GM23338 (cell line): ENCODE data around the gene PTPRA. TPM values are rescaled to one million over a fixed set of nuclear protein-coding genes. Genes with fewer than 3 reads are reported as not detected.

Experiments used
- ATAC-seq: fragments of 200-7000 bp; cut with Tn5 transposase; 3 replicates; pipeline ENCODE4 v1.9.1; 2020
- DNase-seq: peaks from one replicate; pipeline ENCODE4 v3.0.0-alpha.2; 2015; ENCODE audit warnings: low spot score
- H2AFZ ChIP-seq: fragments of 200-600 bp; sonication (generic); 2 replicates; pipeline ENCODE4 v1.8.0; 2016; ENCODE audit warnings: antibody characterized with exemption, mild to moderate bottlenecking, moderate library complexity
- H3F3A ChIP-seq: fragments of 200-600 bp; sonication (generic); replicated peaks from 2 replicates; pipeline ENCODE4 v1.8.0; 2017; ENCODE audit warnings: antibody characterized with exemption, mixed run types, low read depth
- H3K27ac ChIP-seq: fragments of 200-600 bp; sonication (generic); 2 replicates; pipeline ENCODE4 v1.6.1; 2016; ENCODE audit warnings: low read depth
- H3K27me3 ChIP-seq: fragments of 200-600 bp; sonication (generic); 2 replicates; pipeline ENCODE4 v1.8.0; 2016; ENCODE audit warnings: mild to moderate bottlenecking, mixed run types, moderate library complexity; ENCODE audit not compliant: insufficient read depth
- H3K36me3 ChIP-seq: fragments of 200-600 bp; sonication (generic); 2 replicates; pipeline ENCODE4 v1.8.0; 2016; ENCODE audit warnings: mild to moderate bottlenecking; ENCODE audit not compliant: insufficient read depth
- H3K4me1 ChIP-seq: fragments of 200-600 bp; sonication (generic); 2 replicates; pipeline ENCODE4 v1.8.0; 2016; ENCODE audit warnings: mild to moderate bottlenecking, moderate library complexity; ENCODE audit not compliant: insufficient read depth
- H3K4me2 ChIP-seq: fragments of 200-600 bp; sonication (generic); 2 replicates; pipeline ENCODE4 v1.7.1; 2017; ENCODE audit warnings: mixed run types
- H3K4me3 ChIP-seq: fragments of 200-600 bp; sonication (generic); 2 replicates; pipeline ENCODE4 v1.6.1; 2016; ENCODE audit warnings: mixed run types
- H3K79me2 ChIP-seq: fragments of 200-600 bp; sonication (generic); replicated peaks from 2 replicates; pipeline ENCODE4 v1.8.0; 2017; ENCODE audit warnings: mild to moderate bottlenecking; ENCODE audit not compliant: insufficient read depth
- H3K9me2 ChIP-seq: fragments of 200-600 bp; sonication (generic); 2 replicates; pipeline ENCODE4 v1.8.0; 2017; ENCODE audit not compliant: insufficient read depth
- H4K20me1 ChIP-seq: fragments of 200-600 bp; sonication (generic); replicated peaks from 2 replicates; pipeline ENCODE4 v1.8.0; 2017; ENCODE audit warnings: mild to moderate bottlenecking; ENCODE audit not compliant: insufficient read depth
- H3K27ac Mint-ChIP-seq: 2 replicates; pipeline ENCODE4 v1.8.0; 2020; ENCODE audit warnings: inconsistent platforms, mild to moderate bottlenecking, moderate library complexity, mixed read lengths
- H3K27me3 Mint-ChIP-seq: 3 replicates; pipeline ENCODE4 v1.8.0; 2022; ENCODE audit warnings: low read depth, mild to moderate bottlenecking, moderate library complexity, mixed read lengths, inconsistent platforms; ENCODE audit not compliant: insufficient read depth, poor library complexity
- H3K36me3 Mint-ChIP-seq: 3 replicates; pipeline ENCODE4 v1.8.0; 2021; ENCODE audit warnings: low read depth, mild to moderate bottlenecking, inconsistent platforms, moderate library complexity, mixed read lengths
- H3K4me1 Mint-ChIP-seq: 3 replicates; pipeline ENCODE4 v1.8.0; 2020; ENCODE audit warnings: mild to moderate bottlenecking, inconsistent platforms, mixed read lengths
- H3K4me3 Mint-ChIP-seq: 3 replicates; pipeline ENCODE4 v1.8.0; 2021; ENCODE audit warnings: moderate library complexity, mild to moderate bottlenecking, inconsistent platforms, mixed read lengths
- H3K9me3 Mint-ChIP-seq: 3 replicates; pipeline ENCODE4 v1.8.0; 2020; ENCODE audit warnings: moderate library complexity, mild to moderate bottlenecking, inconsistent platforms, mixed read lengths
- CREB1 ChIP-seq: fragments of 250-450 bp; sonication (Bioruptor Pico); IDR thresholded peaks from 2 replicates; pipeline ENCODE4 v1.5.0; 2020; ENCODE audit warnings: low read depth, mild to moderate bottlenecking, moderate library complexity
- EZH2 ChIP-seq: fragments of 200-600 bp; sonication (generic); IDR thresholded peaks from one replicate; pipeline ENCODE4 v1.8.0; 2017; ENCODE audit warnings: antibody characterized with exemption, mild to moderate bottlenecking, low read depth; ENCODE audit not compliant: unreplicated experiment
- EZH2phosphoT487 ChIP-seq: fragments of 200-600 bp; sonication (generic); IDR thresholded peaks from one replicate; pipeline ENCODE4 v1.8.1; 2018; ENCODE audit warnings: antibody characterized with exemption; ENCODE audit not compliant: unreplicated experiment
- JUNB ChIP-seq: IDR thresholded peaks from one replicate; pipeline ENCODE4 v1.6.1; 2016; ENCODE audit warnings: antibody characterized with exemption; ENCODE audit not compliant: unreplicated experiment
- NANOG ChIP-seq: IDR thresholded peaks from 2 replicates; pipeline ENCODE4 v1.6.1; 2016; ENCODE audit warnings: antibody characterized with exemption, borderline replicate concordance
- POLR2AphosphoS5 ChIP-seq: IDR thresholded peaks from 2 replicates; pipeline ENCODE4 v1.6.1; 2016; ENCODE audit warnings: antibody characterized with exemption, low read depth
- STAT1 ChIP-seq: IDR thresholded peaks from one replicate; pipeline ENCODE4 v1.6.1; 2016; ENCODE audit warnings: antibody characterized with exemption; ENCODE audit not compliant: unreplicated experiment
- ZNF114 ChIP-seq: fragments of 250-450 bp; sonication (Bioruptor Pico); IDR thresholded peaks from 2 replicates; pipeline ENCODE4 v1.5.0; 2020; ENCODE audit warnings: mild to moderate bottlenecking, moderate library complexity
- ZNF331 ChIP-seq: fragments of 250-450 bp; sonication (Bioruptor Pico); IDR thresholded peaks from 2 replicates; pipeline ENCODE4 v1.5.0; 2020; ENCODE audit warnings: low read depth, mild to moderate bottlenecking, moderate library complexity
- polyA plus RNA-seq: library from polyadenylated mRNA; unstranded; fragments of >200 nt; fragmentation: Nextera tagmentation; extraction: Ambion mirVana; gene quantifications from 2 replicates; pipeline ENCODE4 v1.2.1, GENCODE V29; 2016
- total RNA-seq: library from RNA; depleted of rRNA; stranded (reverse); fragments of >200 nt; shearing (Covaris generic); gene quantifications from 2 replicates; pipeline ENCODE4 v1.2.3, GENCODE V29; 2014
- TF ChIP-seq, protein P1 (sequence below): fragments of 250-450 bp; sonication (Bioruptor Pico); IDR thresholded peaks from 2 replicates; pipeline ENCODE4 v1.5.0; 2020; ENCODE audit warnings: mild to moderate bottlenecking, moderate library complexity
- TF ChIP-seq, protein P2 (sequence below): IDR thresholded peaks from one replicate; pipeline ENCODE4 v1.6.1; 2018; ENCODE audit warnings: antibody characterized with exemption; ENCODE audit not compliant: unreplicated experiment
- TF ChIP-seq, protein P3 (sequence below): IDR thresholded peaks from 2 replicates; pipeline ENCODE4 v1.6.1; 2016; ENCODE audit warnings: antibody characterized with exemption
- TF ChIP-seq, protein P4 (sequence below), 2 experiments: fragments of 200-600 bp in 1 of 2; sonication (generic) in 1 of 2; conservative IDR thresholded peaks; 2 replicates each; pipeline versions ENCODE4 v1.5.1 to v1.6.1; 2016 to 2017; ENCODE audit warnings: antibody characterized with exemption in 2 of 2, low read depth in 2 of 2, mild to moderate bottlenecking in 2 of 2, moderate library complexity in 1 of 2

PTPRA gene
- total and polyA plus RNA-seq, 2 experiments from 2014 or later: 37.8 to 39.3 TPM

DNA sequence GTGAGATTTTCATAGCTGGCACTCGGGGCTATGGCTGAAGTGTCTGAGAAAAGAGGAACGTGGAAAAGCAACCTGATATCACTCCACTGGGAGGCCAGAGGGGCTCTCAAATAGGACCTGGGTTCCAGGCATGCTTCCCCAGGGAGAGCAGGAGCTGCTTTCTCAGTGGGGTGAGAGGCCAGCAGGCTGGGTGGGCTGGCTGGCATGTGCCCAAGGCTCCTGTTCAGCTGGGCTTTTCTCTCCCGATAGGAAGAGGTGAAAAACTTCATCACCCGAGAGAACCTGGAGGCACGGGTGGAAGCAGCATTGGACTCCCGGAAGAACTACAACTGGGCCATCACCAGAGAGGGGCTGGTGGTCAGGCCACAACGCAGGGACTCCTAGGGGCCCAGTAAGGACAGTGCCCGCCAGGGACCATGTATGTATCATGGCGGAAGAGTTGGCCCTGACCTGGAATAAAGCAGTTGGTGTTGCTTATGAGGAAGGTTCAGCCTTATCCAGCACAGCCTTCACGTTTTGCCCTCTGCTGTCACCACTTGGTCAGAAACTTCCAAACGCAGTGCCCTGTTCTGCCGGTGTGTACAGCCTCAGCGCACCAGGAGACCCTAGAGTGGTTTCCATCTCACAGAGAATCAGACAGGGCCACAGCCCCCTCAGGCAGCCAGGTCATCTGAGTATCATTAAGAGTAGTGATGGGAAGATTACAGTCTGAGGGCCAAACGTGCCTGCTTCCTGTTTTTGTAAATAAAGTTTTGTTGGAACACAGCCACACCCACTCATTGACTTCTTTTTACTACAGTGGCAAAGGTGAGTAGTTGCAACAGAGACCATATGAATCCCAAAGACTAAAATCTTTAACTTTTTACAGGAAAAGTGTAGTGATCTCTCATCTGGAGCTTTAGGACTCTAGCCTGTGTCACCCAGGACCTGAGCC is 174.5 kb downstream of the PTPRA start:
- H3K9me2 ChIP-seq: peaks cover 4% of the 10 kb centered on the region; the same call in 1 of the 2 replicates
- Mint-ChIP-seq H3K27me3 (peaks cover 13% of the 10 kb centered on the region), H3K9me3 (no peaks in the 10 kb centered on the region), H3K4me1 (peaks cover 11% of the 10 kb centered on the region), H3K36me3 (peaks cover 39% of the 10 kb centered on the region), H3K4me3 (peak overlapping the region; percentile 85), H3K27ac (no peak overlapping the region)
- no peaks in the 10 kb centered on the region for H3K27me3 ChIP-seq
- peaks cover 11% of the 10 kb centered on the region for H3K79me2 ChIP-seq
- TF ChIP-seq POLR2AphosphoS5 (no peak), STAT1 (no peak), ZNF114 (CRISPR knock-in tag) (no peak), ZNF331 (no peak), EZH2 (no peak), JUNB (no peak), CREB1 (CRISPR knock-in tag) (no peak), EZH2phosphoT487 (no peak), NANOG (no peak)
- TF ChIP-seq, protein P1, sequence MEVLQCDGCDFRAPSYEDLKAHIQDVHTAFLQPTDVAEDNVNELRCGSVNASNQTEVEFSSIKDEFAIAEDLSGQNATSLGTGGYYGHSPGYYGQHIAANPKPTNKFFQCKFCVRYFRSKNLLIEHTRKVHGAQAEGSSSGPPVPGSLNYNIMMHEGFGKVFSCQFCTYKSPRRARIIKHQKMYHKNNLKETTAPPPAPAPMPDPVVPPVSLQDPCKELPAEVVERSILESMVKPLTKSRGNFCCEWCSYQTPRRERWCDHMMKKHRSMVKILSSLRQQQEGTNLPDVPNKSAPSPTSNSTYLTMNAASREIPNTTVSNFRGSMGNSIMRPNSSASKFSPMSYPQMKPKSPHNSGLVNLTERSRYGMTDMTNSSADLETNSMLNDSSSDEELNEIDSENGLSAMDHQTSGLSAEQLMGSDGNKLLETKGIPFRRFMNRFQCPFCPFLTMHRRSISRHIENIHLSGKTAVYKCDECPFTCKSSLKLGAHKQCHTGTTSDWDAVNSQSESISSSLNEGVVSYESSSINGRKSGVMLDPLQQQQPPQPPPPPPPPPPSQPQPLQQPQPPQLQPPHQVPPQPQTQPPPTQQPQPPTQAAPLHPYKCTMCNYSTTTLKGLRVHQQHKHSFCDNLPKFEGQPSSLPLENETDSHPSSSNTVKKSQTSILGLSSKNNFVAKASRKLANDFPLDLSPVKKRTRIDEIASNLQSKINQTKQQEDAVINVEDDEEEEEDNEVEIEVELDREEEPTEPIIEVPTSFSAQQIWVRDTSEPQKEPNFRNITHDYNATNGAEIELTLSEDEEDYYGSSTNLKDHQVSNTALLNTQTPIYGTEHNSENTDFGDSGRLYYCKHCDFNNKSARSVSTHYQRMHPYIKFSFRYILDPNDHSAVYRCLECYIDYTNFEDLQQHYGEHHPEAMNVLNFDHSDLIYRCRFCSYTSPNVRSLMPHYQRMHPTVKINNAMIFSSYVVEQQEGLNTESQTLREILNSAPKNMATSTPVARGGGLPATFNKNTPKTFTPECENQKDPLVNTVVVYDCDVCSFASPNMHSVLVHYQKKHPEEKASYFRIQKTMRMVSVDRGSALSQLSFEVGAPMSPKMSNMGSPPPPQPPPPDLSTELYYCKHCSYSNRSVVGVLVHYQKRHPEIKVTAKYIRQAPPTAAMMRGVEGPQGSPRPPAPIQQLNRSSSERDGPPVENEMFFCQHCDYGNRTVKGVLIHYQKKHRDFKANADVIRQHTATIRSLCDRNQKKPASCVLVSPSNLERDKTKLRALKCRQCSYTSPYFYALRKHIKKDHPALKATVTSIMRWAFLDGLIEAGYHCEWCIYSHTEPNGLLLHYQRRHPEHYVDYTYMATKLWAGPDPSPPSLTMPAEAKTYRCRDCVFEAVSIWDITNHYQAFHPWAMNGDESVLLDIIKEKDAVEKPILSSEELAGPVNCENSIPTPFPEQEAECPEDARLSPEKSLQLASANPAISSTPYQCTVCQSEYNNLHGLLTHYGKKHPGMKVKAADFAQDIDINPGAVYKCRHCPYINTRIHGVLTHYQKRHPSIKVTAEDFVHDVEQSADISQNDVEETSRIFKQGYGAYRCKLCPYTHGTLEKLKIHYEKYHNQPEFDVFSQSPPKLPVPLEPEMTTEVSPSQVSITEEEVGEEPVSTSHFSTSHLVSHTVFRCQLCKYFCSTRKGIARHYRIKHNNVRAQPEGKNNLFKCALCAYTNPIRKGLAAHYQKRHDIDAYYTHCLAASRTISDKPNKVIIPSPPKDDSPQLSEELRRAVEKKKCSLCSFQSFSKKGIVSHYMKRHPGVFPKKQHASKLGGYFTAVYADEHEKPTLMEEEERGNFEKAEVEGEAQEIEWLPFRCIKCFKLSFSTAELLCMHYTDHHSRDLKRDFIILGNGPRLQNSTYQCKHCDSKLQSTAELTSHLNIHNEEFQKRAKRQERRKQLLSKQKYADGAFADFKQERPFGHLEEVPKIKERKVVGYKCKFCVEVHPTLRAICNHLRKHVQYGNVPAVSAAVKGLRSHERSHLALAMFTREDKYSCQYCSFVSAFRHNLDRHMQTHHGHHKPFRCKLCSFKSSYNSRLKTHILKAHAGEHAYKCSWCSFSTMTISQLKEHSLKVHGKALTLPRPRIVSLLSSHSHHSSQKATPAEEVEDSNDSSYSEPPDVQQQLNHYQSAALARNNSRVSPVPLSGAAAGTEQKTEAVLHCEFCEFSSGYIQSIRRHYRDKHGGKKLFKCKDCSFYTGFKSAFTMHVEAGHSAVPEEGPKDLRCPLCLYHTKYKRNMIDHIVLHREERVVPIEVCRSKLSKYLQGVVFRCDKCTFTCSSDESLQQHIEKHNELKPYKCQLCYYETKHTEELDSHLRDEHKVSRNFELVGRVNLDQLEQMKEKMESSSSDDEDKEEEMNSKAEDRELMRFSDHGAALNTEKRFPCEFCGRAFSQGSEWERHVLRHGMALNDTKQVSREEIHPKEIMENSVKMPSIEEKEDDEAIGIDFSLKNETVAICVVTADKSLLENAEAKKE (CRISPR knock-in tag): no peak
- TF ChIP-seq, protein P2, sequence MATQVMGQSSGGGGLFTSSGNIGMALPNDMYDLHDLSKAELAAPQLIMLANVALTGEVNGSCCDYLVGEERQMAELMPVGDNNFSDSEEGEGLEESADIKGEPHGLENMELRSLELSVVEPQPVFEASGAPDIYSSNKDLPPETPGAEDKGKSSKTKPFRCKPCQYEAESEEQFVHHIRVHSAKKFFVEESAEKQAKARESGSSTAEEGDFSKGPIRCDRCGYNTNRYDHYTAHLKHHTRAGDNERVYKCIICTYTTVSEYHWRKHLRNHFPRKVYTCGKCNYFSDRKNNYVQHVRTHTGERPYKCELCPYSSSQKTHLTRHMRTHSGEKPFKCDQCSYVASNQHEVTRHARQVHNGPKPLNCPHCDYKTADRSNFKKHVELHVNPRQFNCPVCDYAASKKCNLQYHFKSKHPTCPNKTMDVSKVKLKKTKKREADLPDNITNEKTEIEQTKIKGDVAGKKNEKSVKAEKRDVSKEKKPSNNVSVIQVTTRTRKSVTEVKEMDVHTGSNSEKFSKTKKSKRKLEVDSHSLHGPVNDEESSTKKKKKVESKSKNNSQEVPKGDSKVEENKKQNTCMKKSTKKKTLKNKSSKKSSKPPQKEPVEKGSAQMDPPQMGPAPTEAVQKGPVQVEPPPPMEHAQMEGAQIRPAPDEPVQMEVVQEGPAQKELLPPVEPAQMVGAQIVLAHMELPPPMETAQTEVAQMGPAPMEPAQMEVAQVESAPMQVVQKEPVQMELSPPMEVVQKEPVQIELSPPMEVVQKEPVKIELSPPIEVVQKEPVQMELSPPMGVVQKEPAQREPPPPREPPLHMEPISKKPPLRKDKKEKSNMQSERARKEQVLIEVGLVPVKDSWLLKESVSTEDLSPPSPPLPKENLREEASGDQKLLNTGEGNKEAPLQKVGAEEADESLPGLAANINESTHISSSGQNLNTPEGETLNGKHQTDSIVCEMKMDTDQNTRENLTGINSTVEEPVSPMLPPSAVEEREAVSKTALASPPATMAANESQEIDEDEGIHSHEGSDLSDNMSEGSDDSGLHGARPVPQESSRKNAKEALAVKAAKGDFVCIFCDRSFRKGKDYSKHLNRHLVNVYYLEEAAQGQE: no peak
- TF ChIP-seq, protein P3, sequence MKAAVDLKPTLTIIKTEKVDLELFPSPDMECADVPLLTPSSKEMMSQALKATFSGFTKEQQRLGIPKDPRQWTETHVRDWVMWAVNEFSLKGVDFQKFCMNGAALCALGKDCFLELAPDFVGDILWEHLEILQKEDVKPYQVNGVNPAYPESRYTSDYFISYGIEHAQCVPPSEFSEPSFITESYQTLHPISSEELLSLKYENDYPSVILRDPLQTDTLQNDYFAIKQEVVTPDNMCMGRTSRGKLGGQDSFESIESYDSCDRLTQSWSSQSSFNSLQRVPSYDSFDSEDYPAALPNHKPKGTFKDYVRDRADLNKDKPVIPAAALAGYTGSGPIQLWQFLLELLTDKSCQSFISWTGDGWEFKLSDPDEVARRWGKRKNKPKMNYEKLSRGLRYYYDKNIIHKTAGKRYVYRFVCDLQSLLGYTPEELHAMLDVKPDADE: no peak
- TF ChIP-seq, protein P4, sequence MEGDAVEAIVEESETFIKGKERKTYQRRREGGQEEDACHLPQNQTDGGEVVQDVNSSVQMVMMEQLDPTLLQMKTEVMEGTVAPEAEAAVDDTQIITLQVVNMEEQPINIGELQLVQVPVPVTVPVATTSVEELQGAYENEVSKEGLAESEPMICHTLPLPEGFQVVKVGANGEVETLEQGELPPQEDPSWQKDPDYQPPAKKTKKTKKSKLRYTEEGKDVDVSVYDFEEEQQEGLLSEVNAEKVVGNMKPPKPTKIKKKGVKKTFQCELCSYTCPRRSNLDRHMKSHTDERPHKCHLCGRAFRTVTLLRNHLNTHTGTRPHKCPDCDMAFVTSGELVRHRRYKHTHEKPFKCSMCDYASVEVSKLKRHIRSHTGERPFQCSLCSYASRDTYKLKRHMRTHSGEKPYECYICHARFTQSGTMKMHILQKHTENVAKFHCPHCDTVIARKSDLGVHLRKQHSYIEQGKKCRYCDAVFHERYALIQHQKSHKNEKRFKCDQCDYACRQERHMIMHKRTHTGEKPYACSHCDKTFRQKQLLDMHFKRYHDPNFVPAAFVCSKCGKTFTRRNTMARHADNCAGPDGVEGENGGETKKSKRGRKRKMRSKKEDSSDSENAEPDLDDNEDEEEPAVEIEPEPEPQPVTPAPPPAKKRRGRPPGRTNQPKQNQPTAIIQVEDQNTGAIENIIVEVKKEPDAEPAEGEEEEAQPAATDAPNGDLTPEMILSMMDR (conservative IDR thresholded peaks at IDR 0.05; ENCODE audit: low read depth in 2 of 2): no peak
- H3F3A ChIP-seq: peaks cover 11% of the 10 kb centered on the region; the same call in 1 of the 2 replicates
- H3K36me3 ChIP-seq: peaks cover 18% of the 10 kb centered on the region; the same call in 1 of the 2 replicates
- H2AFZ ChIP-seq: no peak overlapping the region
- peaks cover 10% of the 10 kb centered on the region for H3K4me1 ChIP-seq
- peak overlapping the region; percentile 94 for H3K4me3 ChIP-seq
- peaks cover 10% of the 10 kb centered on the region for H4K20me1 ChIP-seq
- DNase-seq (no peak), ATAC-seq (no peak)
- H3K4me2 ChIP-seq: peak overlapping the region; percentile 96
- H3K27ac ChIP-seq: no peak overlapping the region
